Brain microvascular endothelial cell (primary cell): ENCODE results near the gene SS18L1.

ENCODE experiments used
- DNase-seq: peaks from one replicate; pipeline ENCODE4 v3.0.0-alpha.2; 2020
- H3K27ac ChIP-seq: fragments of 250-450 bp; sonication (Bioruptor Pico); 2 replicates; pipeline ENCODE4 v1.5.1; 2020; ENCODE audit warnings: mild to moderate bottlenecking, moderate library complexity
- H3K27me3 ChIP-seq: fragments of 250-450 bp; sonication (Bioruptor Pico); replicated peaks from 2 replicates; pipeline ENCODE4 v1.5.1; 2020; ENCODE audit warnings: mild to moderate bottlenecking
- H3K36me3 ChIP-seq: fragments of 250-450 bp; sonication (Bioruptor Pico); replicated peaks from 2 replicates; pipeline ENCODE4 v1.5.1; 2020; ENCODE audit warnings: mild to moderate bottlenecking
- H3K4me3 ChIP-seq: 2 replicates; pipeline ENCODE4 v1.5.1; 2011; ENCODE audit warnings: low read depth, mild to moderate bottlenecking, control low read depth, low read length, moderate library complexity
- in situ Hi-C: cut with HindIII; loops from 2 replicates; pipeline ENCODE4 v1.10.0; 2017; ENCODE audit warnings: low sequenced_read_pairs, low pct_ligation_motif_present
- TF ChIP-seq, protein P1 (sequence below): IDR thresholded peaks from 2 replicates; pipeline ENCODE4 v1.5.1; 2011; ENCODE audit warnings: low read depth, mild to moderate bottlenecking, moderate library complexity, low read length, control low read depth, inconsistent platforms; ENCODE audit errors: missing control alignments

SS18L1 gene

DNA sequence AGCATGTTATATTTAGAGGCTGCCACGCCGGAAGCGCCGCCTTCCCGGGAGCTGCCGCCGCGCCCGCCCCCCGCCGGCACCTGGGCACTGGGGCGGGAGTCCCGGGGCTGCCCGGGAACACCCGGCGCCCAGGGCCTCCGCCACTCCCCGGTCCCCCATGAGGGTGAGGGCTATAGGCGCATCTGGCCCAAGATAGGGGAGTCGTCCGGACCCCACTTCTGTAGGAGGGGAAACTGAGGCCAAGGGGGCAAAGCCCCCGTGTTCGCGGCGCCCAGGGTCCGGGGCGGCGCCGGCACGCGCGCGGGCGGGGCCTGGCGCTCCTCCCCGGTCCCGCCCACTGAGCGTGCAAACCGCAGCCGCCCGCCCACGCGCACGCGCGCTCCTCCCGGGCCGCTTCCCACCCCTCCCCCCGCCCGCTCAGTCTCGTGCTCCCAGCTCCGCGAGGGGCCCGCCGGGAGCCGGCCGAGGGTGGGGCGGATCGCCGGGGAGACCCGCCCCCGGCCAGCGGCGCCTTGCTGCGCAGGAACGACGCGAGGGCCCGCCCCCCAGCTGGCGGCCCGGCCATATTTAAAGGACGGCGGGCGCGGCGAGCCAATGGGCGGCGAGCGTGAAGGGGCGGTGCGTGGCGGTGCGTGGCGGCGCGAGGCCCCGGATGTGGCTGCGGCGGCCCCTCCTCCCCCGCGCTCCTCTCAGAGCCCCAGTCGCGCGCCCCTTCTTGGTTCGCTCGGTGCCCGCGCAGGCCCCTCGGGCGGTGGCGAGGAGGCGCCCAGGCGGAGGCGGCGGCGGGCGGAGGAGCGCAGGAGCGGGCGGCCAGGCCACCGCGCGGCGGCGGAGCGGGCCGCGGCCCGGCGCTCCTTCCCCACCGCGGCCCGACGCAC, 21.6 kb upstream of the SS18L1 start, which contains the start of gene LSM14B:
TSS of gene LSM14B (plus strand) at position 700 of the 878 bp plus-strand sequence. CDS start 192 bp downstream, outside the sequence.
- in situ Hi-C loops, result no loop called here
- peaks cover 8% of the 10 kb centered on the region for H3K27me3 ChIP-seq
- H3K36me3 ChIP-seq, result peaks cover 23% of the 10 kb centered on the region
- peak within 1 kb of the TSS; percentile 87 for H3K27ac ChIP-seq
- DNase-seq, result peak; percentile 90
- H3K4me3 ChIP-seq, result peak within 1 kb of the TSS; percentile 79
- TF ChIP-seq, protein P1, sequence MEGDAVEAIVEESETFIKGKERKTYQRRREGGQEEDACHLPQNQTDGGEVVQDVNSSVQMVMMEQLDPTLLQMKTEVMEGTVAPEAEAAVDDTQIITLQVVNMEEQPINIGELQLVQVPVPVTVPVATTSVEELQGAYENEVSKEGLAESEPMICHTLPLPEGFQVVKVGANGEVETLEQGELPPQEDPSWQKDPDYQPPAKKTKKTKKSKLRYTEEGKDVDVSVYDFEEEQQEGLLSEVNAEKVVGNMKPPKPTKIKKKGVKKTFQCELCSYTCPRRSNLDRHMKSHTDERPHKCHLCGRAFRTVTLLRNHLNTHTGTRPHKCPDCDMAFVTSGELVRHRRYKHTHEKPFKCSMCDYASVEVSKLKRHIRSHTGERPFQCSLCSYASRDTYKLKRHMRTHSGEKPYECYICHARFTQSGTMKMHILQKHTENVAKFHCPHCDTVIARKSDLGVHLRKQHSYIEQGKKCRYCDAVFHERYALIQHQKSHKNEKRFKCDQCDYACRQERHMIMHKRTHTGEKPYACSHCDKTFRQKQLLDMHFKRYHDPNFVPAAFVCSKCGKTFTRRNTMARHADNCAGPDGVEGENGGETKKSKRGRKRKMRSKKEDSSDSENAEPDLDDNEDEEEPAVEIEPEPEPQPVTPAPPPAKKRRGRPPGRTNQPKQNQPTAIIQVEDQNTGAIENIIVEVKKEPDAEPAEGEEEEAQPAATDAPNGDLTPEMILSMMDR, result no peak

- Histone ChIP-seq H3K4me3 (peak overlapping the region; percentile 79), H3K27me3 (no peaks in the 10 kb centered on the region), H3K36me3 (peaks cover 31% of the 10 kb centered on the region), H3K27ac (peak overlapping the region; percentile 54)
- in situ Hi-C loops, result no loop called here
- TF ChIP-seq, protein P1, result no peak
- no peak for DNase-seq
Measured at GRCh38 chr20:62122654-62123449, 20.7 kb upstream of the SS18L1 start.

GRCh38 chr20:62123450-62124118, 20.0 kb upstream of the SS18L1 start:
- Histone ChIP-seq H3K27me3 (no peaks in the 10 kb centered on the region), H3K4me3 (peak overlapping the region; percentile 79), H3K36me3 (peaks cover 38% of the 10 kb centered on the region), H3K27ac (peak overlapping the region; percentile 54)
- peak; percentile 57 for DNase-seq
- TF ChIP-seq, protein P1, result peak; percentile 56
- in situ Hi-C loops, result no loop called here

GRCh38 chr20:62126141-62126540, 17.4 kb upstream of the SS18L1 start:
- TF ChIP-seq, protein P1, result no peak
- no peak for DNase-seq
- Histone ChIP-seq H3K36me3 (peaks cover 59% of the 10 kb centered on the region), H3K27ac (no peak overlapping the region), H3K27me3 (no peaks in the 10 kb centered on the region), H3K4me3 (no peak overlapping the region)
- in situ Hi-C loops, result no loop called here

DNA sequence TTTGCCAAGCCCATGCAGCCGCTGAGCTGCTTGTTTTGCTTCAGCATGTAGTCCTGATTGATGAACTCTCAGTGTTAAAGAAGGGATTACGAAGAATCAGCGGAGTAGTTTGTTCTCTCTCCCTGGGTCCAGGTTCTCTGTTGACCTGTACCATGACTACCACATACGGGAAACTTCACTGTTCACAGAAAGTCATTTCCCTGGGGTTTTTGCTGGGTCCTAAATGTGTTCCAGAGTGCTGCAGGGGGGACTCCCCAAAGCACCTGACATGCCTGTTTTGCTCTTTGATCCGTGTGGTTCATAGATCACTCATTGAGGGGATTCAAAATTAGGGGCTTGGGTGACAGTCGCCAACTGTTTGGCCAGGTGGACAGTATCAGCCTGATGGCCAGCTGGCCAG, 15.8 kb upstream of the SS18L1 start:
- peaks cover 73% of the 10 kb centered on the region for H3K36me3 ChIP-seq
- no peak for DNase-seq
- H3K4me3 ChIP-seq, result no peak overlapping the region
- no peaks in the 10 kb centered on the region for H3K27me3 ChIP-seq
- H3K27ac ChIP-seq, result no peak overlapping the region
- TF ChIP-seq, protein P1, result no peak
- in situ Hi-C loops, result no loop called here
